Calu3 (cell line): ENCODE data around the gene TSHZ3. TPM values are rescaled to one million over a fixed set of nuclear protein-coding genes. Genes with fewer than 3 reads are reported as not detected.

Experiments
- BruUV-seq: library from RNA; stranded (reverse); fragments of 400-500 nt; replicated peaks from 2 replicates; lab custom pipeline; 2021; lab: Mats Ljungman, UMichigan
- CTCF ChIA-PET: fragments of 300-600 bp; sonication (Branson Sonifier 250); formaldehyde crosslinking; loops from one replicate; lab custom pipeline; 2022; ENCODE audit warnings: antibody characterized with exemption; lab: Charles Lee
- DNase-seq: peaks from one replicate; pipeline ENCODE4 v3.0.0; 2022
- H3K27ac Mint-ChIP-seq: one replicate; pipeline ENCODE4 v1.8.0; 2022; ENCODE audit warnings: mixed read lengths; ENCODE audit not compliant: unreplicated experiment
- H3K27me3 Mint-ChIP-seq: one replicate; pipeline ENCODE4 v1.8.0; 2022; ENCODE audit warnings: mixed read lengths; ENCODE audit not compliant: unreplicated experiment
- H3K36me3 Mint-ChIP-seq: one replicate; pipeline ENCODE4 v1.8.0; 2022; ENCODE audit warnings: mild to moderate bottlenecking, moderate library complexity, mixed read lengths; ENCODE audit not compliant: insufficient read depth, unreplicated experiment
- H3K4me1 Mint-ChIP-seq: one replicate; pipeline ENCODE4 v1.8.0; 2022; ENCODE audit warnings: mild to moderate bottlenecking, low read depth, mixed read lengths; ENCODE audit not compliant: unreplicated experiment
- H3K4me3 Mint-ChIP-seq: one replicate; pipeline ENCODE4 v1.8.0; 2022; ENCODE audit warnings: mild to moderate bottlenecking, low read depth, moderate library complexity, mixed read lengths; ENCODE audit not compliant: unreplicated experiment
- H3K9me3 Mint-ChIP-seq: one replicate; pipeline ENCODE4 v1.8.0; 2022; ENCODE audit warnings: low read depth, mixed read lengths; ENCODE audit not compliant: unreplicated experiment
- intact Hi-C: fragments of 100-400 bp; cut with micrococcal nuclease; formaldehyde crosslinking; loops from one replicate; pipeline ENCODE4 v1.10.0; 2022; ENCODE audit not compliant: unreplicated experiment
- total RNA-seq: library from RNA; stranded (reverse); gene quantifications from 2 replicates; pipeline ENCODE4 v1.2.3, GENCODE V29; 2022
- TF ChIP-seq, protein P1 (sequence below): fragments of 200-600 bp; IDR thresholded peaks from one replicate; pipeline ENCODE4 v1.8.0; 2022; ENCODE audit warnings: antibody characterized with exemption; ENCODE audit not compliant: unreplicated experiment

The TSHZ3 gene
- total RNA-seq, 1 experiment from 2014 or later = not detected

- DNase-seq = no peak
- Mint-ChIP-seq H3K36me3 (no peaks in the 10 kb centered on the region), H3K4me1 (no peaks in the 10 kb centered on the region), H3K27ac (no peak overlapping the region), H3K9me3 (peaks cover 9% of the 10 kb centered on the region), H3K27me3 (no peaks in the 10 kb centered on the region), H3K4me3 (no peak overlapping the region)
- no TSS peak for BruUV-seq
- CTCF ChIA-PET = no interaction called here
- intact Hi-C loops = no loop called here
- TF ChIP-seq, protein P1, sequence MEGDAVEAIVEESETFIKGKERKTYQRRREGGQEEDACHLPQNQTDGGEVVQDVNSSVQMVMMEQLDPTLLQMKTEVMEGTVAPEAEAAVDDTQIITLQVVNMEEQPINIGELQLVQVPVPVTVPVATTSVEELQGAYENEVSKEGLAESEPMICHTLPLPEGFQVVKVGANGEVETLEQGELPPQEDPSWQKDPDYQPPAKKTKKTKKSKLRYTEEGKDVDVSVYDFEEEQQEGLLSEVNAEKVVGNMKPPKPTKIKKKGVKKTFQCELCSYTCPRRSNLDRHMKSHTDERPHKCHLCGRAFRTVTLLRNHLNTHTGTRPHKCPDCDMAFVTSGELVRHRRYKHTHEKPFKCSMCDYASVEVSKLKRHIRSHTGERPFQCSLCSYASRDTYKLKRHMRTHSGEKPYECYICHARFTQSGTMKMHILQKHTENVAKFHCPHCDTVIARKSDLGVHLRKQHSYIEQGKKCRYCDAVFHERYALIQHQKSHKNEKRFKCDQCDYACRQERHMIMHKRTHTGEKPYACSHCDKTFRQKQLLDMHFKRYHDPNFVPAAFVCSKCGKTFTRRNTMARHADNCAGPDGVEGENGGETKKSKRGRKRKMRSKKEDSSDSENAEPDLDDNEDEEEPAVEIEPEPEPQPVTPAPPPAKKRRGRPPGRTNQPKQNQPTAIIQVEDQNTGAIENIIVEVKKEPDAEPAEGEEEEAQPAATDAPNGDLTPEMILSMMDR = no peak
Measured at GRCh38 chr19:31232871-31233270, 116.4 kb downstream of the TSHZ3 start.

GRCh38 chr19:31232180-31232579 is 117.1 kb downstream of the TSHZ3 start:
- Mint-ChIP-seq H3K4me1 (no peaks in the 10 kb centered on the region), H3K27ac (no peak overlapping the region), H3K4me3 (no peak overlapping the region), H3K27me3 (no peaks in the 10 kb centered on the region), H3K36me3 (no peaks in the 10 kb centered on the region), H3K9me3 (peaks cover 12% of the 10 kb centered on the region)
- CTCF ChIA-PET = interaction anchor here (0.6 kb wide), 1 partner anchor 336 kb away, joined by 3 read pairs; no protein-coding TSS in a partner anchor
- DNase-seq = no peak
- no TSS peak for BruUV-seq
- TF ChIP-seq, protein P1 = no peak
- intact Hi-C loops = no loop called here

GRCh38 chr19:31231237-31231636 is 118.0 kb downstream of the TSHZ3 start:
- no peak for DNase-seq
- no TSS peak for BruUV-seq
- CTCF ChIA-PET = no interaction called here
- intact Hi-C loops = no loop called here
- Mint-ChIP-seq H3K9me3 (peaks cover 16% of the 10 kb centered on the region), H3K36me3 (no peaks in the 10 kb centered on the region), H3K27me3 (no peaks in the 10 kb centered on the region), H3K4me1 (no peaks in the 10 kb centered on the region), H3K4me3 (no peak overlapping the region), H3K27ac (no peak overlapping the region)
- TF ChIP-seq, protein P1 = no peak

GRCh38 chr19:31226151-31226935 is 122.9 kb downstream of the TSHZ3 start:
- BruUV-seq = no TSS peak
- Mint-ChIP-seq H3K4me3 (no peak overlapping the region), H3K4me1 (no peaks in the 10 kb centered on the region), H3K9me3 (peaks cover 16% of the 10 kb centered on the region), H3K27ac (no peak overlapping the region), H3K27me3 (no peaks in the 10 kb centered on the region), H3K36me3 (no peaks in the 10 kb centered on the region)
- CTCF ChIA-PET = no interaction called here
- DNase-seq = no peak
- TF ChIP-seq, protein P1 = no peak
- intact Hi-C loops = no loop called here
